ENCODE data around the gene RBMS3.

DNA sequence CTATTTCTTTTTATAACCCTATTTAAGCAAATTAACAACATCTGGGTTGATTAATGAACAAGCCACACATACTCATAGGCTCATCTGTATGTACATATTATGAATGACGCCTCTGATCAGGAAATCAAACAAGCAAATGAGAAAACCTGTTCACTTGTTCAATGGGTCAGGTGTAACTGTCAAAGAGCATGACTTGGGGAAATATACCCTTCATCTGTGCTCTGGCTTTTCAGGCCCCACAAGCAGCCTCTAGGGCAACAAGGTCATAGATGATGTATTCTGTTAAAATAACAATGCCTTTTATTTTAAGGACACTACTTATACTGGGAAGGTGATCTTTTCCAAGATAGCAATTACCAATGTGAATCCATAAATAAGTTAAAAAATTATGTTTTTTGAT lies 102.0 kb downstream of the RBMS3 start:
- TF ChIP-seq, protein P1, sequence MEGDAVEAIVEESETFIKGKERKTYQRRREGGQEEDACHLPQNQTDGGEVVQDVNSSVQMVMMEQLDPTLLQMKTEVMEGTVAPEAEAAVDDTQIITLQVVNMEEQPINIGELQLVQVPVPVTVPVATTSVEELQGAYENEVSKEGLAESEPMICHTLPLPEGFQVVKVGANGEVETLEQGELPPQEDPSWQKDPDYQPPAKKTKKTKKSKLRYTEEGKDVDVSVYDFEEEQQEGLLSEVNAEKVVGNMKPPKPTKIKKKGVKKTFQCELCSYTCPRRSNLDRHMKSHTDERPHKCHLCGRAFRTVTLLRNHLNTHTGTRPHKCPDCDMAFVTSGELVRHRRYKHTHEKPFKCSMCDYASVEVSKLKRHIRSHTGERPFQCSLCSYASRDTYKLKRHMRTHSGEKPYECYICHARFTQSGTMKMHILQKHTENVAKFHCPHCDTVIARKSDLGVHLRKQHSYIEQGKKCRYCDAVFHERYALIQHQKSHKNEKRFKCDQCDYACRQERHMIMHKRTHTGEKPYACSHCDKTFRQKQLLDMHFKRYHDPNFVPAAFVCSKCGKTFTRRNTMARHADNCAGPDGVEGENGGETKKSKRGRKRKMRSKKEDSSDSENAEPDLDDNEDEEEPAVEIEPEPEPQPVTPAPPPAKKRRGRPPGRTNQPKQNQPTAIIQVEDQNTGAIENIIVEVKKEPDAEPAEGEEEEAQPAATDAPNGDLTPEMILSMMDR (IDR thresholded peaks at IDR 0.05): no peak
- TF ChIP-seq POLR2AphosphoS5 (IDR thresholded peaks at IDR 0.05) (no peak), POLR2A (IDR thresholded peaks at IDR 0.05) (no peak)
